Measurements from ENCODE around the gene AURKAIP1. TPM values are rescaled to one million over a fixed set of nuclear protein-coding genes. Genes with fewer than 3 reads are reported as not detected.

Gene AURKAIP1
- polyA plus RNA-seq, 1 of the 3 experiments (the other 2 are of a cell fraction), result 214 TPM

DNA sequence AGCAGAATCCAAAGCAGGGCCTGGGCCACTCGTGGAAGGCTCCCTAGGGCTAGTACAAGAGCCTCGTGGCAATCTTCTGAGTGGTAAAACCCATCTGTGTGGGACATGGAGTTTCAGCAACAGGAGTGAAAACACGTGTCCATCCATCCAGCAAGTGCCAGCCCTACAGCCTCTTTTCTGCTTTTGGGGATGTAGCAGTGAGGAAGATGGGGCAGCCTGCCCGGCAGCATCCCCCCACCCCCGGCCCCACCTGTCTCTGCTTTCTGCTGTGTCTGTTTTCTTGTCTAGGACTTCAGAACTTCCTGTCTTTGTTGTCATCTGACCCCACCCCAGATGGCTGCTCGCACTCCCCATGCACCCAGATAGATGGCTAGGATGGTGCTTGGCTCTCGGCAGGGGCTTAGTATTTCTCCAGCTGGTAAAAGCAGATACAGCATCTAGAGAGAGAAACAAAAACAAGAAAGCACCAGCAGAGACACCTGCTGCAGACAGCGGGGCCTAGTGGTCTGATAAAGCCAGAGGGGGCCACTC is 48.9 kb downstream of the AURKAIP1 start:
- POLR2A ChIA-PET, result no interaction called here
- Histone ChIP-seq H3K79me2 (ENCODE audit: insufficient read depth) (peaks cover 49% of the 10 kb centered on the region), H4K20me1 (ENCODE audit: insufficient read depth) (peaks cover 20% of the 10 kb centered on the region), H3K9ac (peak overlapping the region; percentile 80; the same call in 1 of the 2 replicates), H3K27ac (ENCODE audit: low read depth in 2 of 2, low read length in 1 of 2) (no peak overlapping the region), H3K4me2 (0 out of 2 replicates have a peak overlapping the region, but pooled peaks have one; percentile 95), H3K9me3 (no peaks in the 10 kb centered on the region), H3F3A (replicated peaks; ENCODE audit: insufficient read depth) (peaks cover 5% of the 10 kb centered on the region), H3K27me3 (ENCODE audit: insufficient read depth) (no peaks in the 10 kb centered on the region), H2AFZ (ENCODE audit: low read depth) (no peak overlapping the region), H3K4me1 (ENCODE audit: control insufficient read depth in 1 of 2, insufficient read depth in 2 of 2, low read depth in 1 of 2, low read length in 1 of 2) (peaks cover 0 to 38% of the 10 kb centered on the region in 2 experiments; a peak in 1 of 4 replicates), H3K36me3 (replicated peaks in 1 of 2; ENCODE audit: control insufficient read depth in 1 of 2, insufficient read depth in 2 of 2, low read length in 1 of 2) (peaks cover 0 to 23% of the 10 kb centered on the region in 2 experiments), H3K9me2 (no peaks in the 10 kb centered on the region), H3K4me3 (ENCODE audit: low read depth in 2 of 2, low read length in 1 of 2) (peak overlapping the region; percentile 74 to 80; a peak in 2 of 4 replicates)
- CTCF ChIA-PET, result interaction anchor here (1.0 to 1.6 kb wide), 5 partner anchors 19 to 46 kb away, joined by 3 to 5 read pairs (median 3); no protein-coding TSS in a partner anchor
- 74% methylated on average over 8 of the region's 8 CpGs for WGBS (ENCODE audit: low lambda C conversion rate)
- no peak for DNase-seq
- TF ChIP-seq RCOR1 (IDR thresholded peaks at IDR 0.05; ENCODE audit: low read length), result no peak
- no peak for TF ChIP-seq MXI1 (IDR thresholded peaks at IDR 0.05; ENCODE audit: low read depth, low read length)
- no peak for TF ChIP-seq FOXM1 (IDR thresholded peaks at IDR 0.05; ENCODE audit: low read depth)
- TF ChIP-seq TEAD4 (IDR thresholded peaks at IDR 0.05; ENCODE audit: borderline replicate concordance, insufficient read depth), result no peak
- TF ChIP-seq SMC3 (IDR thresholded peaks at IDR 0.05; ENCODE audit: low read depth, low read length), result no peak
- no peak for TF ChIP-seq ELF1 (IDR thresholded peaks at IDR 0.05)
- no peak for TF ChIP-seq GABPA (IDR thresholded peaks at IDR 0.05; ENCODE audit: low read depth)
- no peak for TF ChIP-seq GATA2 (CRISPR knock-in tag; IDR thresholded peaks at IDR 0.05)
- TF ChIP-seq TCF12 (IDR thresholded peaks at IDR 0.05), result no peak
- no peak for TF ChIP-seq USF2 (IDR thresholded peaks at IDR 0.05; ENCODE audit: borderline replicate concordance, low read depth, low read length)
- no peak for TF ChIP-seq SIN3A (IDR thresholded peaks at IDR 0.05; ENCODE audit: borderline replicate concordance, low read depth, low read length)
- no peak for TF ChIP-seq CHD2 (IDR thresholded peaks at IDR 0.05; ENCODE audit: low read length, partially characterized antibody)
- TF ChIP-seq FOXJ3 (CRISPR knock-in tag; IDR thresholded peaks at IDR 0.05), result no peak
- TF ChIP-seq ZBTB33 (IDR thresholded peaks at IDR 0.05; ENCODE audit: borderline replicate concordance, low read depth), result no peak
- no peak for TF ChIP-seq MEF2A (IDR thresholded peaks at IDR 0.05; ENCODE audit: borderline replicate concordance, low read depth)
- TF ChIP-seq RXRA (IDR thresholded peaks at IDR 0.05; ENCODE audit: borderline replicate concordance, low read depth), result no peak
- TF ChIP-seq CTCF (IDR thresholded peaks at IDR 0.05), result no peak
- TF ChIP-seq IRF3 (IDR thresholded peaks at IDR 0.05; ENCODE audit: low read depth, low read length), result no peak
- TF ChIP-seq RAD21 (IDR thresholded peaks at IDR 0.05; ENCODE audit: low read length), result no peak
- no peak for TF ChIP-seq EZH2phosphoT487 (IDR thresholded peaks at IDR 0.05; ENCODE audit: borderline replicate concordance, low read depth)
